SU-DHL-6 (cell line): ENCODE measurements around the gene ZSCAN29.

Experiments used
- H2AFZ ChIP-seq: fragments of 200-600 bp; sonication (generic); 2 replicates; pipeline ENCODE4 v1.6.1; 2014; ENCODE audit warnings: low read depth, mild to moderate bottlenecking, moderate library complexity, mixed read lengths, antibody characterized with exemption, low read length; ENCODE audit not compliant: severe bottlenecking
- H3F3A ChIP-seq: fragments of 200-600 bp; shearing (Covaris generic); 2 replicates; pipeline ENCODE4 v1.6.0; 2016; ENCODE audit warnings: antibody characterized with exemption, mild to moderate bottlenecking; ENCODE audit not compliant: insufficient read depth
- H3K27ac ChIP-seq: fragments of 200-600 bp; sonication (generic); 2 replicates; pipeline ENCODE4 v1.5.1; 2016; ENCODE audit warnings: low read depth, mild to moderate bottlenecking, low read length, moderate library complexity, mixed read lengths
- H3K27me3 ChIP-seq: fragments of 200-600 bp; sonication (generic), shearing (Covaris generic); 2 replicates; pipeline ENCODE4 v1.6.0; 2014; ENCODE audit warnings: mild to moderate bottlenecking, low read length
- H3K36me3 ChIP-seq: fragments of 200-600 bp; sonication (generic); 2 replicates; pipeline ENCODE4 v1.6.1; 2014; ENCODE audit warnings: mild to moderate bottlenecking, low read length, mixed read lengths
- H3K4me2 ChIP-seq: fragments of 300-600, 200-600 bp; shearing (Covaris generic), sonication (generic); 2 replicates; pipeline ENCODE4 v1.6.0; 2014; ENCODE audit warnings: low read length, low read depth, mild to moderate bottlenecking; ENCODE audit not compliant: poor library complexity, severe bottlenecking
- H3K4me3 ChIP-seq: fragments of 200-600 bp; sonication (generic); 2 replicates; pipeline ENCODE4 v1.5.1; 2014; ENCODE audit warnings: antibody characterized with exemption, low read length, mild to moderate bottlenecking, mixed read lengths; ENCODE audit not compliant: insufficient read depth, poor library complexity, severe bottlenecking
- H3K79me2 ChIP-seq: fragments of 200-600 bp; sonication (generic); 2 replicates; pipeline ENCODE4 v1.6.1; 2014; ENCODE audit warnings: mild to moderate bottlenecking, low read length, moderate library complexity; ENCODE audit not compliant: insufficient read depth
- H3K9ac ChIP-seq: fragments of 200-600 bp; sonication (generic); 2 replicates; pipeline ENCODE4 v1.7.0; 2014; ENCODE audit warnings: mild to moderate bottlenecking, low read length
- H3K9me2 ChIP-seq: fragments of 200-600 bp; sonication (generic); replicated peaks from 2 replicates; pipeline ENCODE4 v1.6.1; 2014; ENCODE audit warnings: low read length; ENCODE audit not compliant: insufficient read depth
- H3K9me3 ChIP-seq: fragments of 200-600 bp; sonication (generic); 2 replicates; pipeline ENCODE4 v1.6.1; 2014; ENCODE audit warnings: low read length, mixed read lengths; ENCODE audit not compliant: insufficient read depth
- H4K20me1 ChIP-seq: fragments of 200-600 bp; sonication (generic); 2 replicates; pipeline ENCODE4 v1.6.1; 2014; ENCODE audit warnings: low read depth, mild to moderate bottlenecking, antibody characterized with exemption, low read length, moderate library complexity, mixed read lengths
- EZH2phosphoT487 ChIP-seq: fragments of 200-600 bp; sonication (generic), shearing (Covaris generic); conservative IDR thresholded peaks from 2 replicates; pipeline ENCODE4 v1.6.1; 2018; ENCODE audit warnings: mild to moderate bottlenecking, antibody characterized with exemption, low read length, moderate library complexity, mixed read lengths
- TF ChIP-seq, protein P1 (sequence below): fragments of 200-600 bp; sonication (generic); IDR thresholded peaks from one replicate; pipeline ENCODE4 v1.5.1; 2017; ENCODE audit warnings: antibody characterized with exemption, mild to moderate bottlenecking, low read length, moderate library complexity; ENCODE audit not compliant: insufficient read depth, poor library complexity, severe bottlenecking

Gene ZSCAN29

DNA sequence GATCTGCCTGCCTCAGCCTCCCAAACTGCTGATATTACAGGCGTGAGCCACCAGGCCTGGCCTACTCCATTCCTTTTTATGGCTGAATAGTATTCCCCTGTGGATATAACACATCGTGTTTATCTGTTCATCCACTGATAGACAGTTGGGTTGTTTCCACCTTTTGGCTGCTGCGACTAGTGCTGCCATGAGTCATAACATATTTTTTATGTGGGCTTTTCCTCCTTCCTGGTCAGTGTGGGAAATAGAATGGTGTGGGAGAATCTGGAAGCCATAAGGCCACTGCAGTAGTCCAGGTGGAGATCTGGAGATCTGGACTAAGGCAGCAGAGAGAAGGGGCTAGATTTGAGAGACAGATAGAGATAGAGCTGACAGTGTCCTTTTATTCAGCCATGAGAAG, 56.7 kb downstream of the ZSCAN29 start:
- Histone ChIP-seq H3K4me2 (no peak overlapping the region), H2AFZ (no peak overlapping the region), H3K36me3 (no peaks in the 10 kb centered on the region), H3K9me3 (no peaks in the 10 kb centered on the region), H3F3A (no peaks in the 10 kb centered on the region), H3K9ac (no peak overlapping the region), H3K9me2 (no peaks in the 10 kb centered on the region), H3K27ac (no peak overlapping the region), H3K79me2 (no peaks in the 10 kb centered on the region), H3K27me3 (no peaks in the 10 kb centered on the region), H4K20me1 (no peaks in the 10 kb centered on the region), H3K4me3 (no peak overlapping the region)
- no peak for TF ChIP-seq EZH2phosphoT487

DNA sequence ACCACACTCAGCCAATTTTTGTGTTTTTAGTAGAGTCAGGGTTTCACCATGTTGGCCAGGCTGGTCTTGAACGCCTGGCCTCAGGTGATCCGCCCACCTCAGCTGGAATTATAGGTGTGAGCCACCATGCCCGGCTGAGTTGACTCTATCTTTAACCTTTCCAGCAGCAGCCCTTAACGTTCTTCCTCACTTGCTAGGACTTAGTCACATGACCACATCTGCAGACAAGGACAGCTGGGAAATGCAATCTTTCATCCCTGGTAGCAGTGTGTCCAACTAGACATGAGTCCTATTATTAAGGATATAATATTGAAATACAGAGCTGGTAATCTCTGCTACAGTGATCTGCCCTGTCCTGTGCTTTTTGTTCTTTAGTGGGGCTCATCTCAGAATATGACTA, 58.5 kb downstream of the ZSCAN29 start:
- Histone ChIP-seq H4K20me1 (no peaks in the 10 kb centered on the region), H3K9ac (no peak overlapping the region), H3K4me3 (no peak overlapping the region), H3F3A (no peaks in the 10 kb centered on the region), H3K9me2 (no peaks in the 10 kb centered on the region), H3K36me3 (no peaks in the 10 kb centered on the region), H3K4me2 (no peak overlapping the region), H2AFZ (no peak overlapping the region), H3K9me3 (no peaks in the 10 kb centered on the region), H3K27ac (no peak overlapping the region), H3K79me2 (no peaks in the 10 kb centered on the region), H3K27me3 (no peaks in the 10 kb centered on the region)
- no peak for TF ChIP-seq EZH2phosphoT487
- TF ChIP-seq, protein P1, sequence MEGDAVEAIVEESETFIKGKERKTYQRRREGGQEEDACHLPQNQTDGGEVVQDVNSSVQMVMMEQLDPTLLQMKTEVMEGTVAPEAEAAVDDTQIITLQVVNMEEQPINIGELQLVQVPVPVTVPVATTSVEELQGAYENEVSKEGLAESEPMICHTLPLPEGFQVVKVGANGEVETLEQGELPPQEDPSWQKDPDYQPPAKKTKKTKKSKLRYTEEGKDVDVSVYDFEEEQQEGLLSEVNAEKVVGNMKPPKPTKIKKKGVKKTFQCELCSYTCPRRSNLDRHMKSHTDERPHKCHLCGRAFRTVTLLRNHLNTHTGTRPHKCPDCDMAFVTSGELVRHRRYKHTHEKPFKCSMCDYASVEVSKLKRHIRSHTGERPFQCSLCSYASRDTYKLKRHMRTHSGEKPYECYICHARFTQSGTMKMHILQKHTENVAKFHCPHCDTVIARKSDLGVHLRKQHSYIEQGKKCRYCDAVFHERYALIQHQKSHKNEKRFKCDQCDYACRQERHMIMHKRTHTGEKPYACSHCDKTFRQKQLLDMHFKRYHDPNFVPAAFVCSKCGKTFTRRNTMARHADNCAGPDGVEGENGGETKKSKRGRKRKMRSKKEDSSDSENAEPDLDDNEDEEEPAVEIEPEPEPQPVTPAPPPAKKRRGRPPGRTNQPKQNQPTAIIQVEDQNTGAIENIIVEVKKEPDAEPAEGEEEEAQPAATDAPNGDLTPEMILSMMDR: no peak
